ENCODE results near the gene SLC5A9. TPM values are rescaled to one million over a fixed set of nuclear protein-coding genes. Genes with fewer than 3 reads are reported as not detected.
A peak's percentile ranks its signal among the peaks of the same experiment; 100 is the strongest.

Gene SLC5A9
- total RNA-seq, 4 donors from 2014 or later = not detected

DNA sequence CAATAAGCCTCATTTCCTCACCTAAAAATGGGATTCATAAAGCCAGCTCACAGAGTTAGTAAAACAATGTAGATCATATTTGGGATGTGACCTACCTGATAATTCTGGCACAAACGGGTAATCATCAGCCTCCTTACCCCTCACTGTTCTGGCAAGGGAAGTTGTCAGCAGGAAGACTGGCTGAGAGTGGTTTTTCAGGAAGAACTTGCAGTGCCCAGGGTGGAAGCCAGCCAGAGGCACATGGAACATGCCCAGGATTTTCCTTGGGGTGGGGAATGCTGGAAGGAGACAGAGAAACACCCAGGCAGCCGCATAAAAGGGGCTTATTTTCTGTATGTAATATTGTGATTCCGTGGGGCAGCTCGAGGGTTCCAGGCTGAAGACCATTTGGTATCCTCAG is 7.7 kb upstream of the SLC5A9 start:
- Histone ChIP-seq H3K27ac (peak overlapping the region in 3 of 4 donors; percentile 10 to 51 (median 18)), H3K36me3 (no peaks in the 10 kb centered on the region), H3K4me3 (no peak overlapping the region), H3K4me1 (peaks cover 0 to 36% (median 7%) of the 10 kb centered on the region in 4 donors), H3K27me3 (no peaks in the 10 kb centered on the region), H3K9me3 (no peaks in the 10 kb centered on the region)
- 26 to 40% methylated on average over 4 of the region's 4 CpGs for WGBS, 2 donors
- TF ChIP-seq POLR2A (IDR thresholded peaks at IDR 0.05) (no peak), EP300 (IDR thresholded peaks at IDR 0.05) (peak in 1 of 2 donors; percentile 24)
- TF ChIP-seq, protein P1, sequence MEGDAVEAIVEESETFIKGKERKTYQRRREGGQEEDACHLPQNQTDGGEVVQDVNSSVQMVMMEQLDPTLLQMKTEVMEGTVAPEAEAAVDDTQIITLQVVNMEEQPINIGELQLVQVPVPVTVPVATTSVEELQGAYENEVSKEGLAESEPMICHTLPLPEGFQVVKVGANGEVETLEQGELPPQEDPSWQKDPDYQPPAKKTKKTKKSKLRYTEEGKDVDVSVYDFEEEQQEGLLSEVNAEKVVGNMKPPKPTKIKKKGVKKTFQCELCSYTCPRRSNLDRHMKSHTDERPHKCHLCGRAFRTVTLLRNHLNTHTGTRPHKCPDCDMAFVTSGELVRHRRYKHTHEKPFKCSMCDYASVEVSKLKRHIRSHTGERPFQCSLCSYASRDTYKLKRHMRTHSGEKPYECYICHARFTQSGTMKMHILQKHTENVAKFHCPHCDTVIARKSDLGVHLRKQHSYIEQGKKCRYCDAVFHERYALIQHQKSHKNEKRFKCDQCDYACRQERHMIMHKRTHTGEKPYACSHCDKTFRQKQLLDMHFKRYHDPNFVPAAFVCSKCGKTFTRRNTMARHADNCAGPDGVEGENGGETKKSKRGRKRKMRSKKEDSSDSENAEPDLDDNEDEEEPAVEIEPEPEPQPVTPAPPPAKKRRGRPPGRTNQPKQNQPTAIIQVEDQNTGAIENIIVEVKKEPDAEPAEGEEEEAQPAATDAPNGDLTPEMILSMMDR (IDR thresholded peaks at IDR 0.05) = no peak
- no peak for DNase-seq (ENCODE audit: low spot score in 2 of 2)

DNA sequence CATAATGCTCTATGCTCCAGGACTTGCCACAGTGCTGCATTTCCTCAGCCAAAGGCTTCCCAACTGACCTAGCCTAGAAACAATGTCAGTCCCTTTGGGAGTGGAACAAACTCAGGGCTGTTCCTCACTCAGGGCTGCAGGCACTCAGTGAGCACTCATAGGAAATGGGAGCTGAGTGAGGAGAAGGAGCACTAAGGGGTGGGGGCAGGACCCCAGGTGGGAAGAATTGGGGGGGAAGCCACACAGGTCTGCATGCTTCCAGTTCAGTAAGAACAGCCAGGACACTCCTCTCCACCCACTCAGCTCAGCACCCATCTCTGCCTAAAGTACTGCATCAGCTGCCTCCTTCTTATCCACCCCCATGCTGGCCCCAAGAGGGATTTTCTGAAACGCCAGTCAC is 7.3 kb upstream of the SLC5A9 start:
- no peak for TF ChIP-seq EP300 (IDR thresholded peaks at IDR 0.05)
- TF ChIP-seq, protein P1 (IDR thresholded peaks at IDR 0.05) = no peak
- TF ChIP-seq POLR2A (IDR thresholded peaks at IDR 0.05) = no peak
- DNase-seq (ENCODE audit: low spot score in 2 of 2) = no peak
- Histone ChIP-seq H3K4me3 (no peak overlapping the region), H3K27ac (peak overlapping the region in 3 of 4 donors; percentile 10 to 51 (median 18)), H3K4me1 (peaks cover 0 to 36% (median 7%) of the 10 kb centered on the region in 4 donors), H3K9me3 (no peaks in the 10 kb centered on the region), H3K36me3 (no peaks in the 10 kb centered on the region), H3K27me3 (no peaks in the 10 kb centered on the region)
- WGBS, 2 donors = 22 to 29% methylated on average over 1 of the region's 1 CpG

DNA sequence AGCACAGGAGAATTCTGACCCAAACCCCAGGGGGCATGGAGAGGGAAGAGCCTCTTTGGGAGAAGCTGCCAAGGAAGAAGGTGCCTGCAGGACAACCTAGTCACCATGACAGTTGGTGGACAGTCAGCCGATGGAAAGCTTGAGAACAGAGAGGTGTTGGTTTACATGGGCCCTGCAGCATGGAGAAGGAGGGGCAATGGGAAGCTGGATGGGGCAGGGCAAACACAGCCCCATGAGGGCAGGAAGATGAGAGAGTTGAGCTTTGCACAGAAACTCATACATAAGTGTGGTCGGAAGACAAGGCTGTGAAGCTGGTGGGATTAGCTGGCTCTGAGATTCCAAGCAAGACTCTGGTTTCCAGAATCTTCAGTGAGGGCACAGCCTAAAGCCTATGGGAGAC is 6.6 kb upstream of the SLC5A9 start:
- Histone ChIP-seq H3K4me3 (no peak overlapping the region), H3K4me1 (peaks cover 0 to 36% (median 7%) of the 10 kb centered on the region in 4 donors), H3K27me3 (no peaks in the 10 kb centered on the region), H3K36me3 (no peaks in the 10 kb centered on the region), H3K9me3 (no peaks in the 10 kb centered on the region), H3K27ac (peak overlapping the region in 1 of 4 donors; percentile 51)
- TF ChIP-seq, protein P1 (IDR thresholded peaks at IDR 0.05) = no peak
- TF ChIP-seq EP300 (IDR thresholded peaks at IDR 0.05) (no peak), POLR2A (IDR thresholded peaks at IDR 0.05) (no peak)
- DNase-seq (ENCODE audit: low spot score in 2 of 2) = no peak
- 74 to 82% methylated on average over 2 of the region's 2 CpGs for WGBS, 2 donors

DNA sequence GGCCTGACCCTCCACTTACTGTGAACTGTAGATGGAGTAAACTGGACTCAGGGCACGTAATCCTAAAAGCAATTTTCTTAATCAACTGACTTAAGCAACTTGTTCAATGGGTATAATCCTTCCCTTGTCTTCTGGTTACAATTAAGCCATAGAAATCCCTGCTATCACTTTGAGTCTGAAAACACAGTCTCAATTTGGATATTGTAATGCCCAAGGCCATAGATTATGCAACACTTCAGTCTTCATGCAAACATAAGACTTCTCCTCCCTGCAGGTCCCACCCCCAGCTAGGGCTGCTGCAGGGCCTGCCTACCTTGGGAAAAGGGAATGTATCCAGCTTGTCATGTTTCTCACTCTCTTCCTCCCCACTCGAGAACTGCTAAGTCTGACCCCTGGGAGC is 6.2 kb upstream of the SLC5A9 start:
- peak overlapping the region in 1 of 4 donors; percentile 51 for H3K27ac ChIP-seq
- no peaks in the 10 kb centered on the region for H3K36me3 ChIP-seq
- H3K27me3 ChIP-seq = no peaks in the 10 kb centered on the region
- no peak for DNase-seq (ENCODE audit: low spot score in 2 of 2)
- 38 to 48% methylated on average over 2 of the region's 2 CpGs for WGBS, 2 donors
- no peak overlapping the region for H3K4me3 ChIP-seq
- H3K4me1 ChIP-seq = peaks cover 0 to 36% (median 7%) of the 10 kb centered on the region in 4 donors
- H3K9me3 ChIP-seq = no peaks in the 10 kb centered on the region
- TF ChIP-seq EP300 (IDR thresholded peaks at IDR 0.05) = no peak
- TF ChIP-seq POLR2A (IDR thresholded peaks at IDR 0.05) = no peak
- TF ChIP-seq, protein P1 (IDR thresholded peaks at IDR 0.05) = no peak

DNA sequence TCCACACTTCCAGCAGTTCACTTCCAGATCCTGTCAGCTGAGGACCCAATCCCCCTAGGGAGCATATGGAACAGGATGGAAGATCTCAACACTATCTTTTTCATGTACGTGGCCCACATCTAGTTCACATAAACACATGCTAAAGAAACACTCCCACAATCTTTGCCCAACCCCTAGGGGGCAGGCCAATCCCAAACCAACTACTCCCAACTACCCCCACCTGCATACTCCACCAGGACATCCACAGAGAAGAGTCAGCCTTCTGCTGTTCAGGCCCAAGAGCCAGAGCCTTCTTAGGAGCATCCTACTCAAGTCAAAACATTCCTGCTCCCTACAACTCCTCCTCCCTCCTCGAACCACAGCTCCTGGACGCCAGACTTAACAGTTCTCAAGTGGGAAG is 5.6 kb upstream of the SLC5A9 start:
- H3K27me3 ChIP-seq = no peaks in the 10 kb centered on the region
- no peak for TF ChIP-seq EP300 (IDR thresholded peaks at IDR 0.05)
- TF ChIP-seq, protein P1 (IDR thresholded peaks at IDR 0.05) = no peak
- no peak for TF ChIP-seq POLR2A (IDR thresholded peaks at IDR 0.05)
- H3K9me3 ChIP-seq = no peaks in the 10 kb centered on the region
- 61 to 62% methylated on average over 3 of the region's 3 CpGs for WGBS, 2 donors
- no peaks in the 10 kb centered on the region for H3K36me3 ChIP-seq
- H3K27ac ChIP-seq = peak overlapping the region in 1 of 4 donors; percentile 51
- no peak for DNase-seq (ENCODE audit: low spot score in 2 of 2)
- H3K4me3 ChIP-seq = no peak overlapping the region
- peaks cover 0 to 36% (median 7%) of the 10 kb centered on the region in 4 donors for H3K4me1 ChIP-seq
